Measurements from ENCODE around the gene IPPK.

The IPPK gene

DNA sequence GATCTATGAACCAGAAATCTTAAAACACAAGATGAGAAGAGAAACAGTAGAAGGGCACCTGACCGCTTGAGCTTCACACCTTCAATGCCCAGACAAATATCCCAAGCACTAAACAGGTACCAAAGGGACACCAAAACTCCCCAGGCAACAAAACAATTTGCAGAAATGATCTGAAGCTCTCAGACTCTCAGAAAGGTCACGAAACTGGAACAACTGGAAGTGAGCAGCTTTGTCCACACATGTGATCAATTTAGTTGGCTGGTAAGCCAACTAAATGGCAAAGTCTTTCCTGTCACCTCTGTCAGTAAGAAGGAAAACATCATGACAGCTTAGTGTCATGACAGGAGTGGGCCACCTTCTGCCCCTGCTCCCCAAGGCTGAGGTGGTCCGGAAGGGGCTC lies 4.1 kb downstream of the IPPK start:
- H3K4me3 ChIP-seq (ENCODE audit: low read depth, low read length), result no peak overlapping the region
- TF ChIP-seq, protein P1, sequence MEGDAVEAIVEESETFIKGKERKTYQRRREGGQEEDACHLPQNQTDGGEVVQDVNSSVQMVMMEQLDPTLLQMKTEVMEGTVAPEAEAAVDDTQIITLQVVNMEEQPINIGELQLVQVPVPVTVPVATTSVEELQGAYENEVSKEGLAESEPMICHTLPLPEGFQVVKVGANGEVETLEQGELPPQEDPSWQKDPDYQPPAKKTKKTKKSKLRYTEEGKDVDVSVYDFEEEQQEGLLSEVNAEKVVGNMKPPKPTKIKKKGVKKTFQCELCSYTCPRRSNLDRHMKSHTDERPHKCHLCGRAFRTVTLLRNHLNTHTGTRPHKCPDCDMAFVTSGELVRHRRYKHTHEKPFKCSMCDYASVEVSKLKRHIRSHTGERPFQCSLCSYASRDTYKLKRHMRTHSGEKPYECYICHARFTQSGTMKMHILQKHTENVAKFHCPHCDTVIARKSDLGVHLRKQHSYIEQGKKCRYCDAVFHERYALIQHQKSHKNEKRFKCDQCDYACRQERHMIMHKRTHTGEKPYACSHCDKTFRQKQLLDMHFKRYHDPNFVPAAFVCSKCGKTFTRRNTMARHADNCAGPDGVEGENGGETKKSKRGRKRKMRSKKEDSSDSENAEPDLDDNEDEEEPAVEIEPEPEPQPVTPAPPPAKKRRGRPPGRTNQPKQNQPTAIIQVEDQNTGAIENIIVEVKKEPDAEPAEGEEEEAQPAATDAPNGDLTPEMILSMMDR (IDR thresholded peaks at IDR 0.05; ENCODE audit: low read depth, low read length, missing control alignments), result no peak
- no peak for DNase-seq (ENCODE audit: low read depth)

DNA sequence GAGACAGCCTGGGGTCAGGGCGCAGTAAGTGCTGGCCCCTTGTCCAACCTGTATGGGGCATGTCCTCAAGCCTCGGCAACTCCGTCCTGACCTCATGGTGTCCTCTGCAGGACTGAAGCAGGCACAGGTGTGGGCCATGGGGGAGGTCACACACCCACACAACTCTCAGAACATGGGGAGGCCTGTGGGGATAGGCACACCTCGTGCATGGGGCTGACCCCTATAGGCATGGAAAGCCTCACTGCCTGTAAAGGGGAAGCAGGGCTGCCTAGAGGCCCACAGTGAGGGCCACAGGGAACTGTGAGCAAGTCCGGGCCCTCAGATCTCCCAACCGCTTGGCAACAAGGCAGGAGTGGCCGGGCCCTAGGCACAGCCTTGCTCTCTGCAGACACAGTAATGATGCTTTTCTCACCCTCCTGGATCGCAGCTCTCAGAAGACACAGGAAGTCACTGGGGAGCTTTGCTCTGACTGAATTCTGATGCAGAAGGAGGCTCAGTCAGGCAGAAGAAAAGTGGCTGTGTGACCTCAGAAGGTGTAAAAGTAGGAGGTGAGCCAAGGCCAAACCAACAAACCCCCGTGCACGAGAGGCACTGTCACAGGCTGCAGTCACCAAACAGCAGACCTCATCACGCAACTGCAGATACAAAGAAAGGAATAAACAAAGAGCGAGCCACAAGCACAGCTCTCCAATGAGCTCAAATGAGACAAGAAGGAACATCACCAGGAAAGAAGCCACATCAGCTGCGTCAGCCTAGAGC lies 5.4 kb downstream of the IPPK start:
- TF ChIP-seq, protein P1 (IDR thresholded peaks at IDR 0.05; ENCODE audit: low read depth, low read length, missing control alignments), result no peak
- no peak for DNase-seq (ENCODE audit: low read depth)
- no peak overlapping the region for H3K4me3 ChIP-seq (ENCODE audit: low read depth, low read length)

DNA sequence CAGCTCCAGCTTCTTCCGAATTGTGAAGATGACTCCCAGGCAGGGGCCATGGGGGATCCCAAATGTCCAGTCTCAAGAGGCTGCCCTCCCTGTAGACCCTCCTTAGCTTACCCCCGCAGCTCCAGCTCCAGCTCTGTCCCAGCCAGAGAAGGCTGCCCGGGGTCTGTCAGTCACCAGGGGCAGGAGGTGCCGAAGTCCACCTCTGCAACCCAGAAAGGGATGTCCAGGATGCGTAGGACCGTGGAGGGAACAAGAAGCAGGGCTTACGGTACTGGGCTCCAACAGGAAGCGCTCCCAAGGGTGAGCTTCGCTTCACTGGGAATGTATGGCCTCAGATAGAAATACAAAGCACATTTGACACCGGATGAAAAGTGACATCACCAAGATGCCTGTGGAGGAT lies 6.0 kb downstream of the IPPK start:
- DNase-seq (ENCODE audit: low read depth), result no peak
- TF ChIP-seq, protein P1 (IDR thresholded peaks at IDR 0.05; ENCODE audit: low read depth, low read length, missing control alignments), result no peak
- H3K4me3 ChIP-seq (ENCODE audit: low read depth, low read length), result no peak overlapping the region

DNA sequence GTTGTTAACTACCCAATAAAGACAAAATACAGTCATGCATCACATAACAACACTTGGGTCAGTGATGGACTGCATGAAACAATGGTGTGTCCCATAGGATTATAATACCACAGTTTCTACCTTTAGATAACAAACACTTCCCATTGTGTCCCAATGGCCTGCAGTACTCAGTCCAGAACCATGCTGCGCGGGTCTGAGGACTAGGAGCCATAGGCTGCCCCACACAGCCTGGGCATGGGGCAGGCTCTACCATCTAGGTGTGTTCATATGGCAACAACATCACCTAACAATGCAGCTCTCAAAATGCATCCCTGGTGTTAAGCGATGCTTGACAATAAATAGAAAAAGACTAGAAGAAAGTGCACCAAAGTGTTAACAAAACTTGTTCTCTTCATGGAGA lies 6.8 kb downstream of the IPPK start:
- DNase-seq (ENCODE audit: low read depth), result no peak
- TF ChIP-seq, protein P1 (IDR thresholded peaks at IDR 0.05; ENCODE audit: low read depth, low read length, missing control alignments), result no peak
- no peak overlapping the region for H3K4me3 ChIP-seq (ENCODE audit: low read depth, low read length)

DNA sequence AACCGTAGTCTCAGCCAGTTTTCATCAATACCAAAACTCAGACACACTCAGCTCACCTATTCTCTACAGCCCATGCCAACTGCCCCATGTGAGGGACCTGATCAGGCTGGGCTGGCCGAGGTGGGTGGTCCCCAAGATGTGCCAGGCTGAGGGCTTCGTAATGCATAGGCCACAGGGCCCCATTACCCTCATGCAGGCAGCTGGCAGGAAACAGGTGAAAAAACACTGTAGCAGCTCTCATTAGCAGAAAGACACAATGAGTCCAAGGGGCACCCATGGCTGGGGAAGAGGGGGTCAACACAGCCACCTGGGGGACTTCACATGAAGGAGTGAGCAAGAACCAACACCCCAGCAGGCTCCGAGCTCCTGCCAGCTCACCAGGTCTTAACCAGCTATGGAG lies 8.2 kb downstream of the IPPK start:
- no peak for DNase-seq (ENCODE audit: low read depth)
- TF ChIP-seq, protein P1 (IDR thresholded peaks at IDR 0.05; ENCODE audit: low read depth, low read length, missing control alignments), result no peak
- no peak overlapping the region for H3K4me3 ChIP-seq (ENCODE audit: low read depth, low read length)

DNA sequence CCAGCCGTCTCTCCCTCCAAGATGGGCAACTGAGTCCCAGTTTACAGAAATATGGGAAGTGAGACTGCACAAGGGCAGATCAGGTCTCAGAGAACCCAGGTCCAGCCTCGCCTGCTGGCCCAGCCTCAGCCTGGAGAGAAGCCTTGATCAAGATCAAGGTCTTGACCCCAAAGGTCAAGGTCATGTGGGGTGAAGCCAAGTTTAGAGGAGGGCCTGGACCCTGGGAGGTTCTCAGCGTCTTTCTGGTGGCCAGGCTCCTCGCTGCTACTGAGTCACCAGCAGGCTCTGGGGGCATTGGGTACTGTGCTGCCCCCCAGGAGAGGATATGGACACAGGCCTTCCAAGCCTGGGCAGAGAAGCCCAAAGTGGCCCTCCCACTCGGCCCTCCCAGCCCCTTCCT lies 8.8 kb downstream of the IPPK start:
- no peak for DNase-seq (ENCODE audit: low read depth)

More for the DNA sequence above, 8.8 kb downstream of the IPPK start:
- H3K4me3 ChIP-seq (ENCODE audit: low read depth, low read length), result no peak overlapping the region
- TF ChIP-seq, protein P1 (IDR thresholded peaks at IDR 0.05; ENCODE audit: low read depth, low read length, missing control alignments), result no peak
